HEK293T (cell line): ENCODE data around the gene CACNA1C.

Source experiments
- CTCF ChIA-PET: fragments of 350-600 bp; formaldehyde crosslinking; extraction: SDS; loops from one replicate; lab custom pipeline; 2021; ENCODE audit warnings: antibody characterized with exemption, inconsistent platforms; lab: Yijun Ruan, JAX
- POLR2A ChIA-PET: fragments of 350-600 bp; formaldehyde crosslinking; extraction: SDS; loops from one replicate; lab custom pipeline; 2020; ENCODE audit warnings: antibody characterized with exemption, inconsistent platforms; lab: Yijun Ruan, JAX
- DNase-seq: peaks from one replicate; pipeline ENCODE4 v3.0.0; 2012; ENCODE audit warnings: mixed read lengths; ENCODE audit errors: extremely low spot score
- ARNT ChIP-seq: fragments of 450-650 bp; IDR thresholded peaks from 2 replicates; pipeline ENCODE4 v1.6.1; 2017; ENCODE audit warnings: mild to moderate bottlenecking
- BHLHE40 ChIP-seq: fragments of 450-650 bp; IDR thresholded peaks from 2 replicates; pipeline ENCODE4 v1.6.1; 2016; ENCODE audit warnings: mild to moderate bottlenecking, moderate library complexity, borderline replicate concordance
- CTBP1 ChIP-seq: fragments of 450-650 bp; IDR thresholded peaks from 2 replicates; pipeline ENCODE4 v1.6.1; 2016; ENCODE audit warnings: borderline replicate concordance
- ELF4 ChIP-seq: fragments of 450-650 bp; IDR thresholded peaks from 2 replicates; pipeline ENCODE4 v1.6.1; 2017; ENCODE audit warnings: antibody characterized with exemption
- FOXA1 ChIP-seq: fragments of 450-650 bp; IDR thresholded peaks from 2 replicates; pipeline ENCODE4 v1.6.1; 2016; ENCODE audit warnings: mild to moderate bottlenecking
- FOXK2 ChIP-seq: fragments of 450-650 bp; IDR thresholded peaks from 2 replicates; pipeline ENCODE4 v1.6.1; 2016; ENCODE audit warnings: mild to moderate bottlenecking
- FOXM1 ChIP-seq: fragments of 450-650 bp; IDR thresholded peaks from 2 replicates; pipeline ENCODE4 v1.6.1; 2017; ENCODE audit warnings: mild to moderate bottlenecking, borderline replicate concordance
- HDGF ChIP-seq: fragments of 450-650 bp; IDR thresholded peaks from 2 replicates; pipeline ENCODE4 v1.6.1; 2017; ENCODE audit warnings: antibody characterized with exemption, borderline replicate concordance
- L3MBTL2 ChIP-seq: fragments of 450-650 bp; conservative IDR thresholded peaks from 2 replicates; pipeline ENCODE4 v1.6.1; 2016; ENCODE audit warnings: mild to moderate bottlenecking
- LEF1 ChIP-seq: fragments of 450-650 bp; IDR thresholded peaks from 2 replicates; pipeline ENCODE4 v1.6.1; 2017; ENCODE audit warnings: mild to moderate bottlenecking, borderline replicate concordance
- NFRKB ChIP-seq: fragments of 450-650 bp; IDR thresholded peaks from 2 replicates; pipeline ENCODE4 v1.6.1; 2016; ENCODE audit warnings: mild to moderate bottlenecking, moderate library complexity
- PKNOX1 ChIP-seq: fragments of 450-650 bp; IDR thresholded peaks from 2 replicates; pipeline ENCODE4 v1.6.1; 2016
- SP1 ChIP-seq: fragments of 450-650 bp; IDR thresholded peaks from 2 replicates; pipeline ENCODE4 v1.6.1; 2017
- SUZ12 ChIP-seq: fragments of 450-650 bp; IDR thresholded peaks from 2 replicates; pipeline ENCODE4 v1.6.1; 2016; ENCODE audit warnings: mild to moderate bottlenecking
- TARDBP ChIP-seq: fragments of 450-650 bp; IDR thresholded peaks from 2 replicates; pipeline ENCODE4 v1.6.1; 2016
- ZNF384 ChIP-seq: fragments of 450-650 bp; IDR thresholded peaks from 2 replicates; pipeline ENCODE4 v1.6.1; 2016

Gene CACNA1C

GRCh38 chr12:2722806-2723205 lies 670.0 kb downstream of the CACNA1C start:
- CTCF ChIA-PET: interaction anchor here (0.7 kb wide), 1 partner anchor 9 kb away, joined by 3 read pairs; no protein-coding TSS in a partner anchor

GRCh38 chr12:2732290-2732689 lies 679.5 kb downstream of the CACNA1C start:
- no peak for DNase-seq
- CTCF ChIA-PET: no interaction called here
- POLR2A ChIA-PET: no interaction called here
- TF ChIP-seq NFRKB (no peak), L3MBTL2 (no peak), ELF4 (no peak), LEF1 (no peak), ZNF384 (no peak), CTBP1 (no peak), TARDBP (no peak)

More at GRCh38 chr12:2722806-2723205, 670.0 kb downstream of the CACNA1C start:
- DNase-seq: no peak
- POLR2A ChIA-PET: no interaction called here
- TF ChIP-seq ZNF384 (no peak), TARDBP (no peak), BHLHE40 (no peak), NFRKB (no peak), ARNT (no peak), LEF1 (no peak), FOXM1 (no peak), SUZ12 (no peak), PKNOX1 (no peak), L3MBTL2 (no peak), ELF4 (no peak), CTBP1 (no peak), FOXA1 (no peak)

GRCh38 chr12:2733493-2734355 lies 680.9 kb downstream of the CACNA1C start:
- no peak for DNase-seq
- POLR2A ChIA-PET: no interaction called here
- CTCF ChIA-PET: interaction anchor here (0.6 kb wide), 1 partner anchor 673 kb away, joined by 3 read pairs; no protein-coding TSS in a partner anchor
- TF ChIP-seq NFRKB: no peak
- no peak for TF ChIP-seq FOXK2
- TF ChIP-seq SUZ12: no peak
- no peak for TF ChIP-seq HDGF
- TF ChIP-seq L3MBTL2: no peak
- TF ChIP-seq TARDBP: no peak
- no peak for TF ChIP-seq ZNF384
- TF ChIP-seq LEF1: no peak
- no peak for TF ChIP-seq FOXM1
- no peak for TF ChIP-seq ELF4
- TF ChIP-seq CTBP1: no peak
- TF ChIP-seq ARNT: no peak
- no peak for TF ChIP-seq PKNOX1
- no peak for TF ChIP-seq BHLHE40
- no peak for TF ChIP-seq SP1
- no peak for TF ChIP-seq FOXA1

- ChIA-PET POLR2A (no interaction called here), CTCF (no interaction called here)
- TF ChIP-seq TARDBP (no peak), FOXM1 (no peak), CTBP1 (no peak), NFRKB (no peak), HDGF (no peak)
- no peak for DNase-seq
Measured at GRCh38 chr12:2735432-2735831, 682.6 kb downstream of the CACNA1C start.

GRCh38 chr12:2737656-2738241 lies 685.0 kb downstream of the CACNA1C start:
- ChIA-PET POLR2A (no interaction called here), CTCF (interaction anchor here (0.7 to 1.2 kb wide), 3 partner anchors 46 to 113 kb away, joined by 3 to 4 read pairs (median 3); no protein-coding TSS in a partner anchor)
- DNase-seq: no peak
- TF ChIP-seq SUZ12 (no peak), CTBP1 (no peak), ELF4 (no peak)

- CTCF ChIA-PET: interaction anchor here (1.3 kb wide), 2 partner anchors 46 to 74 kb away, joined by 4 to 8 read pairs; partner anchors contain the start of gene ITFG2
- POLR2A ChIA-PET: no interaction called here
- TF ChIP-seq FOXM1 (no peak), BHLHE40 (no peak), FOXA1 (no peak), NFRKB (no peak), CTBP1 (no peak), L3MBTL2 (no peak), TARDBP (no peak), ELF4 (no peak), ZNF384 (no peak)
- no peak for DNase-seq
Measured at GRCh38 chr12:2739069-2739468, 686.3 kb downstream of the CACNA1C start.
